Ovary (tissue), 10 donors: ENCODE data around the gene ADI1. TPM values are rescaled to one million over a fixed set of nuclear protein-coding genes. Genes with fewer than 3 reads are reported as not detected.

Experiments
- DNase-seq, 5 donors: peaks; one replicate each; pipeline ENCODE4 v3.0.0-alpha.2; 2019 to 2020
- H3K27ac ChIP-seq, 2 donors: fragments of 200-600 bp; one replicate each; pipeline versions ENCODE4 v1.5.1 to v1.8.0; 2019 to 2022
- H3K27me3 ChIP-seq: fragments of 200-600 bp; one replicate; pipeline ENCODE4 v1.8.0; 2022
- H3K36me3 ChIP-seq: fragments of 200-600 bp; sonication (generic); one replicate; pipeline ENCODE4 v1.5.1; 2019
- H3K4me1 ChIP-seq: one replicate; pipeline ENCODE4 v1.8.1; 2013; ENCODE audit warnings: mild to moderate bottlenecking, moderate library complexity; ENCODE audit not compliant: insufficient read depth
- H3K4me3 ChIP-seq: fragments of 200-600 bp; sonication (generic); one replicate; pipeline ENCODE4 v1.5.1; 2017
- H3K9me3 ChIP-seq, 2 donors: fragments of 200-600 bp in 1 of 2; sonication (generic) in 1 of 2; one replicate each; pipeline versions ENCODE4 v1.5.1 to v1.8.1; 2013 to 2019; ENCODE audit warnings: mild to moderate bottlenecking in 1 of 2, moderate library complexity in 1 of 2
- EP300 ChIP-seq: sonication (generic); formaldehyde crosslinking; IDR thresholded peaks from one replicate; pipeline ENCODE4 v1.6.1; 2017; ENCODE audit warnings: antibody characterized with exemption
- POLR2A ChIP-seq: fragments of 450-650 bp; IDR thresholded peaks from one replicate; pipeline ENCODE4 v1.6.1; 2017; ENCODE audit warnings: antibody characterized with exemption, mild to moderate bottlenecking, moderate library complexity
- WGBS, 3 donors: extraction: QIAGEN DNeasy Blood & Tissue Kit in 1 of 3; methylation state at CpG; one replicate each; pipeline versions ENCODE4 v1.1.5 to v1.1.7; 2013 to 2017; 5-methylcytosine and 5-hydroxymethylcytosine counted together
- intact Hi-C, 4 donors: fragments of 100-400 bp; cut with DNase I; formaldehyde crosslinking; loops; one replicate each; pipeline versions ENCODE4 v1.11.0 to v1.15.1; 2022 to 2023
- long read RNA-seq, 3 donors: library from polyadenylated mRNA in 2 of 3; unstranded in 2 of 3; transcript quantifications; one replicate each; pipeline ENCODE4 v2.0.0 and lab custom pipeline, GENCODE V29; 2021 to 2026
- polyA plus RNA-seq, 2 donors: library from polyadenylated mRNA; stranded (reverse); fragments of 200-250 nt in 1 of 2; fragments of 350-450 nt in 1 of 2; fragmentation: Illumina TruSeq in 1 of 2; extraction: RNeasy Lipid Tissue Mini Kit (QIAGEN cat#74804) in 1 of 2; gene quantifications; one replicate each; pipeline ENCODE4 v1.2.3, GENCODE V29; 2013 to 2014
- total RNA-seq, 7 donors: library from RNA; depleted of rRNA in 2 of 7; stranded (reverse); fragments of >200 nt in 2 of 7; fragmentation: NEBNext Ultra II Directional in 3 of 7; extraction: Animal tissue kit (Norgen Biotek cat#: 25700) in 3 of 7; gene quantifications; one replicate each; pipeline versions ENCODE4 v1.1.0 to v1.2.4, GENCODE V29; 2016 to 2023
- TF ChIP-seq, protein P1 (sequence below), 3 donors: fragments of 450-650 bp in 2 of 3; fragments of 200-600 bp in 1 of 3; IDR thresholded peaks; one replicate each; pipeline versions ENCODE4 v1.5.1 to v1.8.0; 2016 to 2022; ENCODE audit warnings: antibody characterized with exemption in 3 of 3, mild to moderate bottlenecking in 1 of 3
- donor health status: DM: no; HTN: no; CAD: no; lungs with moderate emphysema.
- donor health status: DM: no; HTN: no; CAD: no.
- donor health status: Bipolar disorder and iron deficiency.
- donor health status: DM: yes; HTN: yes; CAD: no.
- donor health status: DM: no; HTN: no; CAD: no.
- donor health status: DM: yes; HTN: yes; CAD: no.

The ADI1 gene
- total RNA-seq, result 10 to 100 TPM; 35.9 to 59.3 (median 46.3) TPM
- polyA plus RNA-seq, result 10 to 100 TPM; 67.4 to 77.2 TPM
- long read RNA-seq, donor 1, transcript ADI1-201 (4 exons, 2,391 nt), result major isoform, 361 of 374 reads
- long read RNA-seq, donor 1, partial matches to known transcripts, result 8 of 374 reads
- long read RNA-seq, donor 1, other reads (novel, unspliced or antisense), result 4 of 374 reads
- long read RNA-seq, donor 2, transcript ADI1-201 (4 exons, 2,391 nt), result major isoform, 40 of 42 reads
- long read RNA-seq, donor 2, partial matches to known transcripts, result 0 of 42 reads
- long read RNA-seq, donor 2, other reads (novel, unspliced or antisense), result 0 of 42 reads
- long read RNA-seq, donor 3, transcript ADI1-201 (4 exons, 2,391 nt), result major isoform, 97 of 102 reads
- long read RNA-seq, donor 3, partial matches to known transcripts, result 0 of 102 reads
- long read RNA-seq, donor 3, other reads (novel, unspliced or antisense), result 5 of 102 reads

GRCh38 chr2:3519255-3520205, at the start of gene ADI1:
TSS of gene ADI1 (minus strand) at chr2:3519531. CDS start at chr2:3519487, 44 bp downstream.
- intact Hi-C loops, result no loop called here
- no peaks in the 10 kb centered on the region for H3K9me3 ChIP-seq
- H3K27me3 ChIP-seq, result no peaks in the 10 kb centered on the region
- H3K27ac ChIP-seq, result peak within 1 kb of the TSS; percentile 83 to 99
- peak; percentile 77 to 87 (median 85) for DNase-seq
- 2 to 3% (median 2%) methylated on average over 67 to 76 of the region's 76 CpGs for whole genome bisulfite sequencing, 3 donors
- peaks cover 11% of the 10 kb centered on the region for H3K4me1 ChIP-seq
- TF ChIP-seq, protein P1, sequence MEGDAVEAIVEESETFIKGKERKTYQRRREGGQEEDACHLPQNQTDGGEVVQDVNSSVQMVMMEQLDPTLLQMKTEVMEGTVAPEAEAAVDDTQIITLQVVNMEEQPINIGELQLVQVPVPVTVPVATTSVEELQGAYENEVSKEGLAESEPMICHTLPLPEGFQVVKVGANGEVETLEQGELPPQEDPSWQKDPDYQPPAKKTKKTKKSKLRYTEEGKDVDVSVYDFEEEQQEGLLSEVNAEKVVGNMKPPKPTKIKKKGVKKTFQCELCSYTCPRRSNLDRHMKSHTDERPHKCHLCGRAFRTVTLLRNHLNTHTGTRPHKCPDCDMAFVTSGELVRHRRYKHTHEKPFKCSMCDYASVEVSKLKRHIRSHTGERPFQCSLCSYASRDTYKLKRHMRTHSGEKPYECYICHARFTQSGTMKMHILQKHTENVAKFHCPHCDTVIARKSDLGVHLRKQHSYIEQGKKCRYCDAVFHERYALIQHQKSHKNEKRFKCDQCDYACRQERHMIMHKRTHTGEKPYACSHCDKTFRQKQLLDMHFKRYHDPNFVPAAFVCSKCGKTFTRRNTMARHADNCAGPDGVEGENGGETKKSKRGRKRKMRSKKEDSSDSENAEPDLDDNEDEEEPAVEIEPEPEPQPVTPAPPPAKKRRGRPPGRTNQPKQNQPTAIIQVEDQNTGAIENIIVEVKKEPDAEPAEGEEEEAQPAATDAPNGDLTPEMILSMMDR (IDR thresholded peaks at IDR 0.05), result peak in 1 of 3 donors; percentile 3
- TF ChIP-seq EP300 (no peak), POLR2A (peak; percentile 84)
- H3K36me3 ChIP-seq, result no peaks in the 10 kb centered on the region
- H3K4me3 ChIP-seq, result peak within 1 kb of the TSS; percentile 85

DNA sequence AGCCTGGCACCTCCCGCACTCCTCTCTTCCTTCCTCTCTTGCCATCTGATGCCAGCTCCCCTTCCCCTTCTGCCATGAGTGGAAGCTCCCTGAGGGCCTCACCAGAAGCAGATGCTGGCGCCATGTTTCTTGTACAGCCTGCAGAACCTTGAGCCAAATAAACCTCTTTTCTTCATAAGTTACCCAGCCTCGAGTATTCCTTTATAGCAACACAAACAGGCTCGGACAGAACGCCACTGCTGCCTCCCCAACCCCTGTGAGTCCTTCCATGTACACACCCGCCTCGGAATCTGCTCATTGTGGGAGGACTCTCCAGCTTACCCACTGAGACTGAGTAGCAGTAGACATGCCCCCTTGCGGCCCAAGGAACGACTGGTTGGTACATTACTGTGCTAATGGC, 47.5 kb upstream of the ADI1 start:
- intact Hi-C loops, result no loop called here
- H3K4me3 ChIP-seq, result no peak overlapping the region
- no peak overlapping the region for H3K27ac ChIP-seq
- no peaks in the 10 kb centered on the region for H3K9me3 ChIP-seq
- no peaks in the 10 kb centered on the region for H3K4me1 ChIP-seq
- no peaks in the 10 kb centered on the region for H3K27me3 ChIP-seq
- H3K36me3 ChIP-seq, result no peaks in the 10 kb centered on the region
- TF ChIP-seq POLR2A, result no peak
- TF ChIP-seq EP300, result no peak
- TF ChIP-seq, protein P1 (IDR thresholded peaks at IDR 0.05), result no peak
- DNase-seq, result no peak
- 91 to 96% (median 93%) methylated on average over 9 of the region's 9 CpGs for WGBS, 3 donors

- Histone ChIP-seq H3K27ac (no peak overlapping the region), H3K4me3 (no peak overlapping the region), H3K27me3 (no peaks in the 10 kb centered on the region), H3K4me1 (no peaks in the 10 kb centered on the region), H3K36me3 (no peaks in the 10 kb centered on the region), H3K9me3 (no peaks in the 10 kb centered on the region)
- intact Hi-C loops, result no loop called here
- WGBS, 3 donors, result 66 to 86% (median 80%) methylated on average over 6 of the region's 6 CpGs
- no peak for TF ChIP-seq POLR2A
- TF ChIP-seq, protein P1 (IDR thresholded peaks at IDR 0.05), result no peak
- TF ChIP-seq EP300, result no peak
- no peak for DNase-seq
These were observed 45.8 kb upstream of the ADI1 start for GRCh38 chr2:3565117-3565516.

DNA sequence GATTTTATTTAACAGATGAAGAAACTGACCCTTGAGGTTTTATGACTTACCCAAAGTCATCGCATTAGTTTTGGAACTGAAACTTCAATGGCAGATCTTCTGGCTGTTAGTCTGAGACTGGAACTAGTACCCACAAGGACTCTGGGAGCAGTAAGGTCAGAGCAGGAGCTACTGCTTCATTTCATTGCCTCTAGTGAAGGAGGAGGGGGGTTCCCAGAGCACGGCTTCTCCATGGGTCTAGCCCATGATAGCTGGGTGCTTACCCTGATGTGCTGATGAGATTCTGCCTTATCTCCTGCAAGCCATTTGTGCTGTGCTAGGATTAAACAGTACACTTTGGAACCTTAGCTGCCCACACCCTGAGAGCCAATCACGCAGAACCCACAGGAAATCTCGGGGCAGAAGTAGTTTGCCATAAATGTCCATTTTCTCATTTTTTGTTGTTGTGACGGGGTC, 44.2 kb upstream of the ADI1 start:
- no peaks in the 10 kb centered on the region for H3K4me1 ChIP-seq
- no peaks in the 10 kb centered on the region for H3K9me3 ChIP-seq
- DNase-seq, result no peak
- no peaks in the 10 kb centered on the region for H3K36me3 ChIP-seq
- TF ChIP-seq POLR2A (no peak), EP300 (no peak)
- TF ChIP-seq, protein P1 (IDR thresholded peaks at IDR 0.05), result no peak
- no peak overlapping the region for H3K27ac ChIP-seq
- WGBS, 3 donors, result 93 to 97% (median 96%) methylated on average over 5 of the region's 5 CpGs
- H3K4me3 ChIP-seq, result no peak overlapping the region
- intact Hi-C loops, result no loop called here
- no peaks in the 10 kb centered on the region for H3K27me3 ChIP-seq
